ENCODE results near the gene NCDN. TPM values are rescaled to one million over a fixed set of nuclear protein-coding genes. Genes with fewer than 3 reads are reported as not detected.
"Not testable (repeated sequence)": the region's sequence is repeated elsewhere in the genome, so short reads cannot be mapped to it uniquely, and the experiment has no call there.

The NCDN gene
- total and polyA plus RNA-seq, 4 donors = 4.3 to 21.7 (median 15.6) TPM

GRCh38 chr1:35572296-35572695 lies 14.7 kb downstream of the NCDN start:
- intact Hi-C loops (cut with DNase I) = no loop called here
- no peak for ATAC-seq (ENCODE audit: low FRiP score)

DNA sequence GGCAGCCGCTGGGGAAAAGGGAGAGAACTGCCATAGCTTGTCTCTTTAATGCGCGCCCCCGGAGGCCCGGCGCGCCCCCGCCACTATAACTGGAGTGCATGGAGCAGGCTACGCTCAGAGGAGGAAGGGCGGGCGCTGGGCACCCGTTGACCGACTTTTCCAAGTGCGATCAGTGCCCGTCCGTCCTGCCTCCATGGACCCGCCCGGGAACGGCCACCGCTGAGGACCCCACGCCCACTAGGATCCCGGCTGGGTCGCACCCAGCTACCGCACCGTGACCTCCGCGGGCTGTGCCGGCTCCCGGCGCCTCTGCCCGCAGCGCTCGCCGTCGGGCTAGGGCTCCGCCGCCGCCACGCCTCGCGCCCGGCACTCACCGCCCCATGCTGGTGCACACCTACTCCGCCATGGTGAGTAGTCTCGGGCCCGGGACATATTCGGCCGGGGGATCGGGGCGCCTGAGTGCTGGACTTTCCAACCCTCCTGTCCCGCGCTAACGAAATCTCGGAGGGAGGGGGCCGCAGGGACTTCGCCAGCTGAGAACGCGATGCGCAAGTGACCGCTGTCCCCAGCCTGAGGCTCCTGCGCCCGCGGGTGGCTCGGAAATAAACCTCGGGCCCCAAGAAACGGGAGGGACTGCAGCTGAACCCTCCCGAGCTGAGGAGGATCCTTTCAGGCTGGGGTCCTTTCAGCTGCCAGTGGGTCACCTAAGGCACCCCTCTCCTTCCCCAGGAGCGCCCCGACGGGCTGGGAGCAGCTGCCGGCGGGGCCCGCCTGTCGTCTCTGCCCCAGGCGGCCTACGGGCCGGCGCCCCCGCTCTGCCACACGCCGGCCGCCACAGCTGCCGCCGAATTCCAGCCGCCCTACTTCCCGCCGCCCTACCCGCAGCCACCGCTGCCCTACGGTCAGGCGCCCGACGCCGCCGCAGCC lies 15.9 kb downstream of the NCDN start, which contains the start of gene TFAP2E:
TFAP2E (plus strand) TSS at position 117 of the 927 bp plus-strand sequence; CDS start at position 381, 264 bp downstream.
- 9% methylated on average over 82 to 95 of the region's 95 CpGs for WGBS, 2 donors
- DNase-seq (peak; percentile 61 to 86), ATAC-seq (ENCODE audit: low FRiP score) (peak; percentile 2)
- intact Hi-C loops (cut with DNase I) = no loop called here
- H3K9me3 ChIP-seq (ENCODE audit: control insufficient read depth, low read length) = no peaks in the 10 kb centered on the region
- H3K36me3 ChIP-seq (ENCODE audit: control insufficient read depth in 1 of 2, insufficient read depth in 2 of 2, low read length in 1 of 2) = no peaks in the 10 kb centered on the region
- H3K4me3 ChIP-seq (ENCODE audit: low read length in 2 of 2) = peak within 1 kb of the TSS in 1 of 2 donors; percentile 10
- H3K27ac ChIP-seq (ENCODE audit: low read depth in 1 of 2, low read length in 2 of 2) = no peak within 1 kb of the TSS
- H3K4me1 ChIP-seq (ENCODE audit: control insufficient read depth in 1 of 2, insufficient read depth in 2 of 2, low read length in 2 of 2) = no peaks in the 10 kb centered on the region
- no peaks in the 10 kb centered on the region for H3K27me3 ChIP-seq (ENCODE audit: control insufficient read depth in 1 of 2, insufficient read depth in 2 of 2, low read length in 1 of 2)

More at GRCh38 chr1:35572296-35572695, 14.7 kb downstream of the NCDN start:
- H3K4me3 ChIP-seq (ENCODE audit: low read length in 2 of 2) = no peak overlapping the region
- 86 to 90% methylated on average over 2 of the region's 2 CpGs for WGBS, 2 donors
- DNase-seq = no peak
- no peaks in the 10 kb centered on the region for H3K4me1 ChIP-seq (ENCODE audit: control insufficient read depth in 1 of 2, insufficient read depth in 2 of 2, low read length in 2 of 2)
- no peaks in the 10 kb centered on the region for H3K9me3 ChIP-seq (ENCODE audit: control insufficient read depth, low read length)
- no peaks in the 10 kb centered on the region for H3K27me3 ChIP-seq (ENCODE audit: control insufficient read depth in 1 of 2, insufficient read depth in 2 of 2, low read length in 1 of 2)
- H3K27ac ChIP-seq (ENCODE audit: low read depth in 1 of 2, low read length in 2 of 2) = no peak overlapping the region
- H3K36me3 ChIP-seq (ENCODE audit: control insufficient read depth in 1 of 2, insufficient read depth in 2 of 2, low read length in 1 of 2) = no peaks in the 10 kb centered on the region

DNA sequence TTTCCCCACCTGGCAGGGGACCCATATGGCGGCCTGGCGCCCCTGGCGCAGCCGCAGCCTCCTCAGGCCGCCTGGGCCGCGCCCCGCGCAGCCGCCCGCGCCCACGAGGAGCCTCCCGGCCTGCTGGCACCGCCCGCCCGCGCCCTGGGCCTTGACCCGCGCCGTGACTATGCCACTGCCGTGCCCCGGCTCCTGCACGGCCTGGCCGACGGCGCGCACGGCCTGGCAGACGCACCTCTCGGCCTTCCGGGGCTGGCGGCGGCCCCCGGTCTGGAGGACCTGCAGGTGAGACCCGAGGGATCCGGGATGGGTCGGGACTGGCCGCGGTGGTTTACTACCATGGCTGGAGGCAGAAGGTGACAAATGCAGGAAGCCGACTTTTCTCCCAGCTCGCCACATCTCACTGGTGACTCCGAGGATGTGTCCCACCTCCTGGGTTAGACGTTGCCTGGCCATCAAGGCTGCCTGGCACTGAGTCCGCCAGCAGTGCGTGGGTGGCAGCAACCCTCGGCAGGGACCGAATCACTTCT lies 16.6 kb downstream of the NCDN start:
- H3K9me3 ChIP-seq (ENCODE audit: control insufficient read depth, low read length) = no peaks in the 10 kb centered on the region
- intact Hi-C loops (cut with DNase I) = no loop called here
- ATAC-seq (ENCODE audit: low FRiP score) (no peak), DNase-seq (peak in 1 of 2 donors; percentile 68)
- 62 to 71% methylated on average over 36 to 48 of the region's 48 CpGs for WGBS, 2 donors
- H3K27ac ChIP-seq (ENCODE audit: low read depth in 1 of 2, low read length in 2 of 2) = no peak overlapping the region
- H3K4me1 ChIP-seq (ENCODE audit: control insufficient read depth in 1 of 2, insufficient read depth in 2 of 2, low read length in 2 of 2) = no peaks in the 10 kb centered on the region
- no peaks in the 10 kb centered on the region for H3K36me3 ChIP-seq (ENCODE audit: control insufficient read depth in 1 of 2, insufficient read depth in 2 of 2, low read length in 1 of 2)
- no peak overlapping the region for H3K4me3 ChIP-seq (ENCODE audit: low read length in 2 of 2)
- no peaks in the 10 kb centered on the region for H3K27me3 ChIP-seq (ENCODE audit: control insufficient read depth in 1 of 2, insufficient read depth in 2 of 2, low read length in 1 of 2)

GRCh38 chr1:35574655-35575415 lies 17.2 kb downstream of the NCDN start:
- WGBS, 2 donors = 94% methylated on average over 30 of the region's 30 CpGs
- ATAC-seq (ENCODE audit: low FRiP score) (no peak), DNase-seq (peak in 1 of 2 donors; percentile 64)
- H3K4me1 ChIP-seq (ENCODE audit: control insufficient read depth in 1 of 2, insufficient read depth in 2 of 2, low read length in 2 of 2) = no peaks in the 10 kb centered on the region
- no peaks in the 10 kb centered on the region for H3K36me3 ChIP-seq (ENCODE audit: control insufficient read depth in 1 of 2, insufficient read depth in 2 of 2, low read length in 1 of 2)
- H3K27me3 ChIP-seq (ENCODE audit: control insufficient read depth in 1 of 2, insufficient read depth in 2 of 2, low read length in 1 of 2) = no peaks in the 10 kb centered on the region
- intact Hi-C loops (cut with DNase I) = no loop called here
- no peak overlapping the region for H3K27ac ChIP-seq (ENCODE audit: low read depth in 1 of 2, low read length in 2 of 2)
- no peak overlapping the region for H3K4me3 ChIP-seq (ENCODE audit: low read length in 2 of 2)
- no peaks in the 10 kb centered on the region for H3K9me3 ChIP-seq (ENCODE audit: control insufficient read depth, low read length)

DNA sequence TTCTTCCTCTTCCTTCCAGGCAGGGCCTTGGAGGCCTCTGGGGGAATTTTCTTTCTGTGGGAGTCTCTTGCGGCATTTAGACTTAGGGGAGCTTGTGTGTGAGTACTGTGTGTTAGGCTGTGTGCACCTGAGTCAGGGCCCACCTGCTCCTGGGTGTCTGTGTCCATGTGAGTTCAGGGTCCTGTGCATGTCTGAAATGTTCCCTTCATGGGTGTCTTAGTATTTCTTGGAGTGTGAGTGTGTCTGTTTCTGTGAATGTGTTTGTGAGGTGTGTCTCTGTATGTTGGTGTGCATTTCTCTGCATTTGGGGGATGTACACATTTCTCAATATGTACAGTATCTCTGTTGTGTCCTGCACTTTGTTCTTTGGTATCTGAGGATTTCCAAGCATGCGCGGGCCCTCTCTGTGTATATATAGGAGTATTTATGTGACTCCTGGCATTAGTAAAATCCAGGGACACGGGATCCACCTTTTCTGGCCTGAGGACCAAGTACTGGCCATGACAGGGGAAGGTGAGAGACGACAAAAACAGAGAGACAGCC lies 17.9 kb downstream of the NCDN start:
- no peaks in the 10 kb centered on the region for H3K4me1 ChIP-seq (ENCODE audit: control insufficient read depth in 1 of 2, insufficient read depth in 2 of 2, low read length in 2 of 2)
- H3K9me3 ChIP-seq (ENCODE audit: control insufficient read depth, low read length) = no peaks in the 10 kb centered on the region
- 96% methylated on average over 5 of the region's 5 CpGs for WGBS, 2 donors
- no peak overlapping the region for H3K4me3 ChIP-seq (ENCODE audit: low read length in 2 of 2)
- H3K36me3 ChIP-seq (ENCODE audit: control insufficient read depth in 1 of 2, insufficient read depth in 2 of 2, low read length in 1 of 2) = no peaks in the 10 kb centered on the region
- ATAC-seq (ENCODE audit: low FRiP score) = no peak
- DNase-seq = no peak
- H3K27me3 ChIP-seq (ENCODE audit: control insufficient read depth in 1 of 2, insufficient read depth in 2 of 2, low read length in 1 of 2) = no peaks in the 10 kb centered on the region
- H3K27ac ChIP-seq (ENCODE audit: low read depth in 1 of 2, low read length in 2 of 2) = no peak overlapping the region
- intact Hi-C loops (cut with DNase I) = no loop called here

DNA sequence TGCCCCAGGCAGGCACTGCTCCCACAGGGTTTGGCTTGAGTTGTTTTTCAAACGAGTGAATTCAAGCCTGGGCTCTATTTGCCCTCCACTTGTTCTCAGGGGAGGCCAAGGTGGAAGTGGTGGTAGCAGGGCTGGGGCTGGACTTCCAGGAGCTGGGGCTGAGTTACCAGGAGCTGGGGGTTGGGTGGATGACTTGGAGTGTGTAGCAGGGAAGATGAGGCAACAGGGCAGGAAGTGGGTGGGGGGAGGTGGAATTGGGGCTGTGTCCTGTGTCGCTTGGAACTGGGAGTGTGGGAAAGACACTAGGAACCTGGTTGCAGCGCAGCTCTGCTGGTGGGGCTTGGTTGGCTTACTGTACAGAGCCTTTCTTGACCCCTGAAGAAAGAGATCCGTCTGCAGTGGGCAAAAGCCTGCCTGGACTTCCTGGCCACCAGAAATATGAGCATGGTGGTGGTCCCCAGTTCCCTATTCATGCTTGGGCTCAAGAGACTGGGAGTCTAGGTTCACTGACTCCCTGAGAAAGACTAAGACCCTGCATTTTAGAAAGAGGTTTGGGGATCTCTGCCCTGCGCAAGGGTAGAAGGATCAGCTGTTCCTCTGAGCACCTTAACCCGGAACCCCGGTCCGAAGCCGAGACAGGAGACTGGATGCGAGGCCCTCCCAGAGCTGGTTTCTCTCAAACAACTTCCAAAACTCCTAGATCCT lies 18.6 kb downstream of the NCDN start:
- Histone ChIP-seq H3K27me3 (ENCODE audit: control insufficient read depth in 1 of 2, insufficient read depth in 2 of 2, low read length in 1 of 2) (no peaks in the 10 kb centered on the region), H3K4me3 (ENCODE audit: low read length in 2 of 2) (no peak overlapping the region), H3K9me3 (ENCODE audit: control insufficient read depth, low read length) (no peaks in the 10 kb centered on the region), H3K4me1 (ENCODE audit: control insufficient read depth in 1 of 2, insufficient read depth in 2 of 2, low read length in 2 of 2) (no peaks in the 10 kb centered on the region), H3K27ac (ENCODE audit: low read depth in 1 of 2, low read length in 2 of 2) (no peak overlapping the region), H3K36me3 (ENCODE audit: control insufficient read depth in 1 of 2, insufficient read depth in 2 of 2, low read length in 1 of 2) (no peaks in the 10 kb centered on the region)
- ATAC-seq (ENCODE audit: low FRiP score) (no peak), DNase-seq (peak in 1 of 2 donors; percentile 55)
- 81 to 82% methylated on average over 10 of the region's 10 CpGs for WGBS, 2 donors
- intact Hi-C loops (cut with DNase I) = no loop called here

- H3K4me1 ChIP-seq (ENCODE audit: control insufficient read depth in 1 of 2, insufficient read depth in 2 of 2, low read length in 2 of 2); H3K27me3 ChIP-seq (ENCODE audit: control insufficient read depth in 1 of 2, insufficient read depth in 2 of 2, low read length in 1 of 2); H3K27ac ChIP-seq (ENCODE audit: low read depth in 1 of 2, low read length in 2 of 2); H3K36me3 ChIP-seq (ENCODE audit: control insufficient read depth in 1 of 2, insufficient read depth in 2 of 2, low read length in 1 of 2); DNase-seq; H3K4me3 ChIP-seq (ENCODE audit: low read length in 2 of 2); H3K9me3 ChIP-seq (ENCODE audit: control insufficient read depth, low read length); ATAC-seq (ENCODE audit: low FRiP score); intact Hi-C loops (cut with DNase I): not testable (repeated sequence)
- WGBS, 2 donors = 14 to 22% methylated on average over 35 to 37 of the region's 37 CpGs
Observed at GRCh38 chr1:35576766-35577070, 19.1 kb downstream of the NCDN start.
